GM18909 (cell line): ENCODE data around the gene MOSPD2.

Experiments
- ATAC-seq: cut with Tn5 transposase; IDR thresholded peaks from one replicate; pipeline ENCODE4 v1.9.1; 2021; ENCODE audit warnings: mild to moderate bottlenecking; ENCODE audit not compliant: unreplicated experiment, poor library complexity

MOSPD2 gene

DNA sequence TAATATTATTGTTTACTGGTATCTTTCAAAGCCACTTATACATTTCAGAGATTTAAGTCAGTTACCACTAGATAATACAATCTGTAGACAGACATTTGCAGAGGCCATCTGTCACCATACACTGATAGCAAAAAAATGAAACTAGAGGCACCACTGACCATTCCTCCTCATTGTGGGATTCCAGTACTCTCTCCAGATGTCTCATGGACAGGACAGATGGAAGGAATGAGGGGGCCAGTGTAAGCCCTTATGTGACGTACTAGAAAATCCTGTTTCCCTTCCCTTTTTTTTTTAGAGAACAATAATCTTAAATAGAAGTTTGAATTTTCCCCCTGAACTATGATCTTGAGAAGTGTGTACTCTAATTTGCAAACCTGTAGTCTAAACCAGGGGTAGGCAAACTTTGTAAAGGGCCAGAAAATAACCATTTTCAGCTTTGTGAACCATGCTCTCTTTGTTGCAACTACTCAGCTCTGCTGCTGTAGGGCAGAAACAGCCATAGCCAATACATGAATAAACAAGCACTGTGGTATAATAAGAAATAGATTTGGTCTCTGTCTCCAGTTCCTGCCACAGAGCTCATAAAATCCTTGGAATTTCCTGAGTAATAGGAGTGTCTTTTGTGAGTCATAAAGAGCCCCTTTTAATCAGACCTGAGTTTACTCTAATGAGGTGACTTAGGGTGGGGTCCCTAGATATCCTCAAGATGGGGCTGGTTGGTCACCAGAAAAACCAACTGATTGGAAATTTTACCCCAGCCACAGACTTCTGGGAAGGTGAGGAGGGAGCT is 90.4 kb downstream of the MOSPD2 start:
- no peak for ATAC-seq

DNA sequence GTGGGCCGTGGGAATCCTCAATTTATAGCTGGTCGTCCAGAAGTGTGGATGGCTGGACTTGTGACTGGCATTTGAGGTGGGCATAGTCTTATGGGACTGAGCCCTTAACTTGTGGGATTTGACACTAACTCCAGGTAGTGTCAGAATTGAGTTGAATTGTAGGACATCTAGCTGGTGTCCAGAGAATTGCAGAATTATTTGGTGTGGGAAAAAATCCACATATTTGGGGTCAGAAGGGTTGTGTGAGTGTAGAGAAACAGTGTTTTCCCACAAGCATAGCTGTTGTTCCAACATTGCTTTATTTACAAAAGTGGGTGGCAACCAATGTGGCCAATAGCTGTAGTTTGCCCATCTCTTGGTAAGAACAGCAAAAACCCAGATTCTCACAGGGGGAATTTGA is 91.3 kb downstream of the MOSPD2 start:
- ATAC-seq, result no peak
